AG08396 (cell line): ENCODE measurements around the gene ESRP2.

Source experiments
- DNase-seq: peaks from one replicate; pipeline ENCODE4 v3.0.0; 2012; ENCODE audit warnings: low spot score, mixed read lengths

The ESRP2 gene

GRCh38 chr16:68263559-68264127 is 27.7 kb upstream of the ESRP2 start:
- DNase-seq, result no peak

- no peak for DNase-seq
These were observed 23.3 kb upstream of the ESRP2 start for GRCh38 chr16:68259007-68259825.

GRCh38 chr16:68257906-68258800 is 22.2 kb upstream of the ESRP2 start:
- no peak for DNase-seq

DNA sequence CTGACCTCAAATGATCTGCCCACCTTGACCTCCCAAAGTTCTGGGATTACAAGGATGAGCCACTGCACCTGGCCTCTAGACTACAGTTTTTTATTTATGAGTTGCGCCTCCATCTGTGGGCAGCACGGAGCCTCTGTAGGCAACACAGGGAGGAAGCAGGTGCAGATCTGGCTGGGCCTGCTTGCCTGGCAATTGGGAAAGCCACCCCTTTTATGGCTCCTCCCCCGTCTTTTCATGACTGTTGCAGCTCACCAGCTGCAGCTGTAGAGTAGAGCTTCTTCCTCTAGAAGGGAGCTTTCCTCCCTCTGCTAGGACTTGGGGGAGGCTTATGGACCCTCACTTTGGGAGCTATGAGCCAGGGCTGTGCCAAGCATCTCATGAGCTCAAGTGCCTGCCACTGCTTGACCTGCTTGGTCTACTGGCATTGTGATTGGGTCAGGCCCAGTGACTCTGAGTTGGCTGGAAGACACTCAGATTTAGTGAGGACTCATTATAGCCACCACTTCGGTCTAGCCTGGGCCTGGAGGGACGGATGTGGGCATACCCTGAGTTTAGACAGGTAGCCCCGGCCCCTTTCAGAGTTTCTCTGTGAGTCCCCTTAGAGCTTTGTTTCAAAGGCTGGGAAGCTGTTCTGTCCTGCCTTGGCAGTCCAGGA is 21.5 kb upstream of the ESRP2 start:
- DNase-seq, result no peak

GRCh38 chr16:68255712-68256111 is 19.8 kb upstream of the ESRP2 start:
- DNase-seq, result no peak

GRCh38 chr16:68253721-68254120 is 17.8 kb upstream of the ESRP2 start:
- DNase-seq, result no peak

DNA sequence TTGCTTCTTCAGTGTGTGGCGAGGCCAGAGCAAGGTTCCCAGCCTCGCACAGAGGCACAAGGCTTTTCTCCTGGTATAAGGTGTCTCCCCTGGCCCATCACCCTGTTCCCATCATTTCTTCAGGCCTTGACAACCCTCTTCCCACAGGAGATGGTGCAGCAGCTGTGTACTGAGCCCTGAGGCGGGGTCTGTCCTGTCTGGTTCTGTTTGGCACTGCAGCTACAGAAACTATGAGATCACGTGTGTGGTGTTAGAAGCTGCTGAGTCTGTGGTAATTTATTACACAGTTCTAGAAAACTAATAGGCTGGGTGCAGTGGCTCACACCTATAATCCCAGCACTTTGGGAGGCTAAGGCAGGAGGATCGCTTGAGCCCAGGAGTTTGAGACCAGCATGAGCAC is 16.5 kb upstream of the ESRP2 start:
- DNase-seq, result no peak

DNA sequence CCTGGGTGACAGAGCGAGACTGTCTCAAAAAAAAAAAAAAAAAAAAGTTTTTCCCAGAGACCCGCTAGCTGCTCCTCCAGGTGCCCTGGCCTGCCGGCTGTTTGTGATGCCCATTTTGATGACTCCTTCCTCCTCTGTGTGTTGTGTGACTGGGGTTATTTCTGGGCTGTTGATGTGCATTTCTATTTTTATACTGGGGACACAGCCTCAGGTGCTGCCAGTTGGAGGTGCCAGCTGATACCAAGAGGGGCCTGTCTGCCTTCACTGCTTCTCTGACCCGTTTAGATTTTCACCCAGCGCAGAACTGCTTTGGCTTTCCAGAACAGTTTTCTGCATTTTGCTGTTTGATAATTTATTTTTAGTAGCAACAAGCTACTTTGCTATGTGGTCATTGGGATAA is 15.9 kb upstream of the ESRP2 start:
- DNase-seq, result no peak

- DNase-seq, result no peak
These were observed 15.0 kb upstream of the ESRP2 start for GRCh38 chr16:68250951-68251350.

DNA sequence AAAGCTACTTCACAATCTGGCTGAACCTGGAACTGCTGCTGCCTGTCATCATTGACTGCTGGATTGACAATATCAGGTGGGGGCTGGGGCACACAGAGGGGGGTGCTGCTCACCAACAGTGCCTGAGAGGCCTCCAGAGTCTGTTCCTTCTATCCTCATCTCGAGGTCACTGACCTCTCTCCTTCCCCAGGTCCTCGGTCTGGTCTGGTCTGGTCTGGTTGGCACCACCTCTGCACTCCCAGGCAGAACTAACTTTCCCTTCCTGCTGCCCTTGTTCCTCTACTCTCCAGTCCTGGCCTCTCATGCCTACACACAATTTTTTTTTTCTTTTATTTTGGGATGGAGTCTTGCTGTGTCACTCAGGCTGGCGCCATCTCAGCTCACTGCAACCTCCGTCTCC is 13.4 kb upstream of the ESRP2 start:
- no peak for DNase-seq

- DNase-seq, result no peak
These were observed 12.0 kb upstream of the ESRP2 start for GRCh38 chr16:68247932-68248331.

DNA sequence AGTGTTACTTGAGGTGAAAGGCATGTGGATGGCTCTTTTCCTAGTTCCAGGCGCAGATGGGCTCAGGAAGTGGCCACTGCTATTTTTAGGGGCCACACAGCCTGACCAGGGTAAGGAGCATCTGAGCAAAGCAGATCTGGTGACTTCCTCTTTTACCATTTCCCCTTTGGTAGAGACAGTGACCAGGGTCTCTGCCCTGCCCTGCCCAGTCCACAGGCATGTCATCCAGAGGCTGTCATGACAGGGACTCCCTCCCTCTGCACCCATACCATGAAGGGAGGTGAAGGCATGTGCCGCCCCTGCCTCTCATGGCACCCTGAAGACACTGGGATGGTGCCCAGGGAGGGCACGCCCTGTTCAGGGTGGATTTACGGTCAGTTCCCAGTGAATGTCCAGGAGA is 11.5 kb upstream of the ESRP2 start:
- no peak for DNase-seq

- DNase-seq, result no peak
These were observed 10.7 kb upstream of the ESRP2 start for GRCh38 chr16:68246666-68247065.

GRCh38 chr16:68246121-68246520 is 10.2 kb upstream of the ESRP2 start:
- DNase-seq, result no peak

DNA sequence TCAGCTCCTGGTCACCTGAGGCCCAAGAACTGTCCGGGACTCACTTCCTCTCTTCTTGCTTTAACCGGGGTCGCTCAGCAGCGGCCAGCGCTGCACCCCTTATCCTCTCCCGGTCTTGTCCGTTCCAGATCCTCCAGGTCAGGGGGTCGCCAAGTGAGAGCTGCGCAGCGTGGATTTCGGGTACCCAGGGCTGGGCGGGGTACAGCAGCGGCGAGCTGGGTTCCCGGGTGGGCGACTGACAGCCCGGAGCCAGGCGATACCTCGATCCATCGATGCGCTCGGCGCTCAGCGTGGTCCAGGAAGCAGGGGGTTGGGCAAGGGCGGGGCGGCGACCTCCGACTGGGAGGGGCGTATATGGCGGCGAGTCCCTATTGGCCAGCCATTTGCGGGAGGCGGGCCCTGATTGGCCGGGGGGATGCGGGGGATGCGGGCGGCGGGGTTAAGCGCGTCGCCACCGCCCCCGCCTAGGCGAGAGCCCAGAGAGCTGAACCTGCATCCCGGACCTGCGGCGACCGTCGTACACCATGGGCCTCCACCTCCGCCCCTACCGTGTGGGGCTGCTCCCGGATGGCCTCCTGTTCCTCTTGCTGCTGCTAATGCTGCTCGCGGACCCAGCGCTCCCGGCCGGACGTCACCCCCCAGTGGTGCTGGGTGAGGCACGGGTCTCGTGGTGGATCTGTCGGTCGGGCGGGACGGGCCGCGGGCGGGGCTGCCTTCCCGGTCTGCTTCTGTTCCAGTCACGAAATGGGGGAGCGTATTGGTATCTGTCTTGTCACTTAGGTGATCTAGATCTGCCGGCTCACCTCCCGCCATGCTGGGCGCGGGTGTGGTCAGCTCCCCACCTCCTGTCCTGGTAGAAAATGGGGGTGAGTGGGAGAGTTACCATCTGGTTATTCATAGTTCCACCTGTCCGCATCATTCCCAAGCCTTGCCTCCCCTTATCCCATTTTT is 9.3 kb upstream of the ESRP2 start, which contains the start of gene PLA2G15:
Gene PLA2G15, plus strand, starts transcription at position 471 of the 951 bp plus-strand sequence. Its CDS starts 54 bp downstream, at position 525.
- DNase-seq, result peak; percentile 98

GRCh38 chr16:68244481-68244902 is 8.6 kb upstream of the ESRP2 start:
- DNase-seq, result no peak

- no peak for DNase-seq
These were observed 7.3 kb upstream of the ESRP2 start for GRCh38 chr16:68242926-68243858.

GRCh38 chr16:68242085-68242484 is 6.2 kb upstream of the ESRP2 start:
- no peak for DNase-seq

GRCh38 chr16:68238029-68238345 is 2.1 kb upstream of the ESRP2 start:
- no peak for DNase-seq
